Hepatocyte (in vitro differentiated cells): ENCODE data around the gene TTF2.

Source experiments
- EZH2 ChIP-seq: fragments of 200-600 bp; sonication (generic); IDR thresholded peaks from 2 replicates; pipeline ENCODE4 v1.6.1; 2016; ENCODE audit warnings: antibody characterized with exemption, mild to moderate bottlenecking, borderline replicate concordance
- EZH2phosphoT487 ChIP-seq: fragments of 200-600 bp; sonication (generic); IDR thresholded peaks from one replicate; pipeline ENCODE4 v1.6.1; 2018; ENCODE audit warnings: antibody characterized with exemption, mild to moderate bottlenecking, low read depth, moderate library complexity; ENCODE audit not compliant: unreplicated experiment, severe bottlenecking
- TF ChIP-seq, protein P1 (sequence below): fragments of 200-600 bp; sonication (generic); IDR thresholded peaks from 2 replicates; pipeline ENCODE4 v1.5.1; 2016; ENCODE audit warnings: antibody characterized with exemption, mild to moderate bottlenecking; ENCODE audit not compliant: poor library complexity

DNA sequence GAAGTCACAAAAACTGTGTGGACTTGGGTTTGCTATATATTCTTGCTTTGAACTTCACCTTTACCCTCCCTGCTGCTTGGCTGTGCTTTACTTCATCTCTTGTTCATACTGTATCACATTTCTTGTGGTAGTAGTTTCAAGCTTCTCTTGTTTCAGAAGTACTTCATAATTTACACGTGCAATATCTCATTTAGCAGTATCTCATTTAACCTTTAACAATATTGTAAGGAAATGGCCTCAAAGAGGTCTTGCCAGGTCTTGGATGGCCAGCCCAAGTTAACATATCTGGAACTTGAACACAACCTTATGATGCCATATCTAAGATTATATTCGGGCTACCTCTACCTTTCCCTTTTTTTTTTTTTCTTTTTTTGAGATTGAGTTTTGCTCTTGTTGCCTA, 63.1 kb downstream of the TTF2 start:
- TF ChIP-seq, protein P1, sequence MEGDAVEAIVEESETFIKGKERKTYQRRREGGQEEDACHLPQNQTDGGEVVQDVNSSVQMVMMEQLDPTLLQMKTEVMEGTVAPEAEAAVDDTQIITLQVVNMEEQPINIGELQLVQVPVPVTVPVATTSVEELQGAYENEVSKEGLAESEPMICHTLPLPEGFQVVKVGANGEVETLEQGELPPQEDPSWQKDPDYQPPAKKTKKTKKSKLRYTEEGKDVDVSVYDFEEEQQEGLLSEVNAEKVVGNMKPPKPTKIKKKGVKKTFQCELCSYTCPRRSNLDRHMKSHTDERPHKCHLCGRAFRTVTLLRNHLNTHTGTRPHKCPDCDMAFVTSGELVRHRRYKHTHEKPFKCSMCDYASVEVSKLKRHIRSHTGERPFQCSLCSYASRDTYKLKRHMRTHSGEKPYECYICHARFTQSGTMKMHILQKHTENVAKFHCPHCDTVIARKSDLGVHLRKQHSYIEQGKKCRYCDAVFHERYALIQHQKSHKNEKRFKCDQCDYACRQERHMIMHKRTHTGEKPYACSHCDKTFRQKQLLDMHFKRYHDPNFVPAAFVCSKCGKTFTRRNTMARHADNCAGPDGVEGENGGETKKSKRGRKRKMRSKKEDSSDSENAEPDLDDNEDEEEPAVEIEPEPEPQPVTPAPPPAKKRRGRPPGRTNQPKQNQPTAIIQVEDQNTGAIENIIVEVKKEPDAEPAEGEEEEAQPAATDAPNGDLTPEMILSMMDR, result no peak
- TF ChIP-seq EZH2phosphoT487, result no peak
- no peak for TF ChIP-seq EZH2
